GM12878 (cell line): Measurements from ENCODE around the gene ZNF608. TPM values are rescaled to one million over a fixed set of nuclear protein-coding genes. Genes with fewer than 3 reads are reported as not detected.
A peak's percentile ranks its signal among the peaks of the same experiment; 100 is the strongest.

Source experiments
- ATAC-seq: fragments of 200-7000 bp; cut with Tn5 transposase; 3 replicates; pipeline ENCODE4 v1.9.1; 2020; ENCODE audit warnings: mild to moderate bottlenecking, moderate library complexity
- BruUV-seq: library from RNA; stranded (reverse); fragments of 400-500 nt; replicated peaks from 2 replicates; lab custom pipeline; 2021; lab: Mats Ljungman, UMichigan
- CTCF ChIA-PET: fragments of 300-600 bp; sonication (Branson Sonifier 250); formaldehyde crosslinking; extraction: SDS; loops from one replicate; lab custom pipeline; 2021; ENCODE audit warnings: inconsistent platforms; lab: Yijun Ruan, JAX
- POLR2A ChIA-PET: fragments of 350-600 bp; formaldehyde crosslinking; extraction: SDS; loops from one replicate; lab custom pipeline; 2021; ENCODE audit warnings: inconsistent platforms; lab: Charles Lee
- RAD21 ChIA-PET: fragments of 300-600 bp; sonication (Branson Sonifier 250); formaldehyde crosslinking; loops from one replicate; lab custom pipeline; 2023; ENCODE audit warnings: antibody characterized with exemption; ENCODE audit not compliant: unreplicated experiment; lab: Charles Lee
- SMC1A ChIA-PET: fragments of 300-600 bp; sonication (Branson Sonifier 250); formaldehyde crosslinking; loops from one replicate; lab custom pipeline; 2023; ENCODE audit not compliant: unreplicated experiment, uncharacterized antibody; lab: Charles Lee
- DNase-seq: peaks from one replicate; pipeline ENCODE4 v3.0.0-alpha.2; 2011; ENCODE audit warnings: low read depth, low spot score
- FAIRE-seq: peaks from 3 replicates; lab custom pipeline; 2011; peaks lifted over from hg19 to GRCh38; lab: Jason Lieb, UNC
- H2AFZ ChIP-seq: 2 replicates; pipeline ENCODE4 v1.6.0; 2011; ENCODE audit warnings: low read depth, low read length, control low read depth; ENCODE audit not compliant: control insufficient read depth
- H3K27ac ChIP-seq: 2 replicates; pipeline ENCODE4 v1.5.1; 2011; ENCODE audit warnings: control low read depth; ENCODE audit not compliant: control insufficient read depth, insufficient read depth
- H3K27me3 ChIP-seq, 2 experiments: replicated peaks in 1 of 2; 2 replicates each; pipeline versions ENCODE4 v1.6.0 to v1.6.1; 2011; ENCODE audit warnings: low read length in 1 of 2; ENCODE audit not compliant: control insufficient read depth in 2 of 2, insufficient read depth in 2 of 2
- H3K36me3 ChIP-seq, 2 experiments: 2 replicates each; pipeline ENCODE4 v1.5.1; 2011; ENCODE audit warnings: low read length in 1 of 2; ENCODE audit not compliant: control insufficient read depth in 2 of 2, insufficient read depth in 2 of 2
- H3K4me1 ChIP-seq: 2 replicates; pipeline ENCODE4 v1.6.1; 2011; ENCODE audit warnings: mild to moderate bottlenecking, low read length, moderate library complexity, mixed read lengths; ENCODE audit not compliant: control insufficient read depth, insufficient read depth
- H3K4me2 ChIP-seq: 2 replicates; pipeline ENCODE4 v1.6.0; 2011; ENCODE audit warnings: control low read depth; ENCODE audit not compliant: control insufficient read depth, insufficient read depth
- H3K4me3 ChIP-seq: fragments of 200-600 bp; sonication (generic); 2 replicates; pipeline ENCODE4 v1.5.1; 2016
- H3K79me2 ChIP-seq: 2 replicates; pipeline ENCODE4 v1.6.0; 2011; ENCODE audit warnings: low read length; ENCODE audit not compliant: control insufficient read depth, insufficient read depth
- H3K9ac ChIP-seq: 2 replicates; pipeline ENCODE4 v1.8.0; 2011; ENCODE audit warnings: low read length, control low read depth, mixed read lengths; ENCODE audit not compliant: control insufficient read depth, insufficient read depth
- H3K9me3 ChIP-seq: replicated peaks from 3 replicates; pipeline ENCODE4 v1.5.1; 2011; ENCODE audit warnings: mild to moderate bottlenecking, low read length; ENCODE audit not compliant: control insufficient read depth, insufficient read depth
- H4K20me1 ChIP-seq: 2 replicates; pipeline ENCODE4 v1.6.0; 2011; ENCODE audit not compliant: control insufficient read depth, insufficient read depth
- KAT2A ChIP-seq: conservative IDR thresholded peaks from 2 replicates; pipeline ENCODE4 v1.6.1; 2011; ENCODE audit warnings: low read depth, low read length; ENCODE audit not compliant: control insufficient read depth
- NBN ChIP-seq: fragments of 450-650 bp; IDR thresholded peaks from 2 replicates; pipeline ENCODE4 v1.6.1; 2016
- PRDM15 ChIP-seq: fragments of 450-650 bp; formaldehyde crosslinking; IDR thresholded peaks from 2 replicates; pipeline ENCODE4 v1.4.0; 2020; ENCODE audit warnings: mild to moderate bottlenecking, moderate library complexity
- RCOR1 ChIP-seq: conservative IDR thresholded peaks from 2 replicates; pipeline ENCODE4 v1.6.1; 2012; ENCODE audit warnings: low read depth, low read length, improper control_type of control experiment
- SPI1 ChIP-seq: IDR thresholded peaks from 2 replicates; pipeline ENCODE4 v1.6.1; 2011; ENCODE audit warnings: low read depth, mild to moderate bottlenecking, low read length, moderate library complexity, borderline replicate concordance; ENCODE audit not compliant: insufficient read depth
- WGBS: methylation state at CpG from one replicate; pipeline ENCODE4 v1.1.6; 2016; ENCODE audit warnings: low lambda C conversion rate; ENCODE audit not compliant: insufficient replicate concordance, insufficient coverage; ENCODE audit errors: missing lambda C conversion rate; 5-methylcytosine and 5-hydroxymethylcytosine counted together
- in situ Hi-C: fragments of 300-500 bp; cut with MboI; formaldehyde crosslinking; loops from 9 replicates; pipeline ENCODE4 v1.14.3; 2018; ENCODE audit warnings: mixed read lengths
- intact Hi-C: fragments of 100-400 bp; cut with micrococcal nuclease; formaldehyde crosslinking; loops from one replicate; pipeline ENCODE4 v1.14.2; 2022; ENCODE audit not compliant: unreplicated experiment
- polyA plus RNA-seq, 11 experiments: library from polyadenylated mRNA; depleted of rRNA in 4 of 11; unstranded in 6 of 11; stranded (reverse) in 5 of 11; fragments of >200 nt; fragmentation: Nextera tagmentation in 4 of 11; fragmentation: Illumina TruSeq in 1 of 11; extraction: Ambion mirVana in 4 of 11; extraction: Trizol in 1 of 11; gene quantifications; 1 replicate in 1 of 11; 2 replicates in 10 of 11; pipeline versions ENCODE4 v1.2.1 to v1.2.3, GENCODE V29; 2011 to 2016; ENCODE audit warnings: inconsistent platforms in 2 of 11, missing spikeins in 2 of 11, low read depth in 1 of 11
- total RNA-seq, 4 experiments: library from RNA; depleted of rRNA in 3 of 4; stranded (reverse); fragments of >200 nt in 3 of 4; fragmentation: Illumina TruSeq in 1 of 4; extraction: Trizol in 1 of 4; gene quantifications; 2 replicates each; pipeline versions ENCODE4 v1.2.1 to v1.2.3, GENCODE V29; 2013 to 2021
- TF ChIP-seq, protein P1 (sequence below): IDR thresholded peaks from 2 replicates; pipeline ENCODE4 v1.6.1; 2012; ENCODE audit warnings: low read depth, low read length, improper control_type of control experiment

Gene ZNF608
- total and polyA plus RNA-seq, 10 of the 15 experiments (the other 5 are each of a cell fraction or from before 2014, with no cell fraction given), result 0.19 to 6.7 (median 0.64) TPM

DNA sequence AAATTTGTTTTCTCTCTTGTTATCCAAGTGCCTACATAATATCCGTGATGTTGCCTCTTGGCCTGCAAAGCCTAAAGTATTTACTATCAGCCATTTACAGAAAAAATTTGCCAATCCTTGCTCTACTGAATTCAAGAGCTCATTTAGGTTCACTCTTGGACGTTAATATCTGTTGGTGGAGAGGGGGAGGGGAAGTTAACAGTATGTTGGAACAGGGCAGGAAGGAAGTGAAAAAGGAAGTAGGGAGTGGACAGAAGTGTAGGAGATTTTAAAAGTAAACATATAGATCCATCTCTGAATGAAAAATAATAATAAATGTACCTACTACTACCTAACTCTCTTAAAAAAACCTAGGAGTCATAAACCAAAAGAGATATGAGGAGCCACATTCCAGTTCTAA is 32.8 kb downstream of the ZNF608 start:
- H3K4me2 ChIP-seq, result no peak overlapping the region
- SMC1A ChIA-PET, result interaction anchor here (0.8 to 1.7 kb wide), 2 partner anchors 11 to 15 kb away, joined by 3 to 6 read pairs; no protein-coding TSS in a partner anchor
- H3K27ac ChIP-seq, result no peak overlapping the region
- POLR2A ChIA-PET, result no interaction called here
- peaks cover 10% of the 10 kb centered on the region for H3K79me2 ChIP-seq
- peaks cover under 1% of the 10 kb centered on the region; the same call in 1 of the 2 replicates for H3K4me1 ChIP-seq
- ATAC-seq (no peak), DNase-seq (no peak), FAIRE-seq (no peak)
- H2AFZ ChIP-seq, result no peak overlapping the region
- no peaks in the 10 kb centered on the region for H3K36me3 ChIP-seq
- 63% methylated on average over 2 of the region's 2 CpGs for WGBS
- RAD21 ChIA-PET, result no interaction called here
- peak; percentile 7; the same call in 1 of the 2 replicates for TF ChIP-seq SPI1
- TF ChIP-seq RCOR1, result no peak
- no peaks in the 10 kb centered on the region for H4K20me1 ChIP-seq
- H3K9ac ChIP-seq, result no peak overlapping the region
- H3K4me3 ChIP-seq, result no peak overlapping the region
- no peaks in the 10 kb centered on the region; a peak in 1 of 4 replicates for H3K27me3 ChIP-seq
- intact Hi-C loops, result no loop called here
- BruUV-seq, result no TSS peak
- H3K9me3 ChIP-seq, result no peaks in the 10 kb centered on the region
- CTCF ChIA-PET, result interaction anchor here (0.6 kb wide), 1 partner anchor 99 kb away, joined by 3 read pairs; no protein-coding TSS in a partner anchor
- in situ Hi-C loops, result loop anchor here (25.0 kb wide), 1 partner anchor 1051 kb away; no protein-coding TSS in a partner anchor

GRCh38 chr5:124712731-124713305 is 33.6 kb downstream of the ZNF608 start:
- Histone ChIP-seq H3K27ac (no peak overlapping the region), H2AFZ (no peak overlapping the region), H3K4me3 (no peak overlapping the region), H3K4me1 (peaks cover 3% of the 10 kb centered on the region; the same call in 1 of the 2 replicates), H3K9me3 (no peaks in the 10 kb centered on the region), H3K9ac (no peak overlapping the region), H3K4me2 (no peak overlapping the region), H3K79me2 (peaks cover 13% of the 10 kb centered on the region), H4K20me1 (no peaks in the 10 kb centered on the region), H3K27me3 (no peaks in the 10 kb centered on the region; a peak in 1 of 4 replicates), H3K36me3 (no peaks in the 10 kb centered on the region)
- BruUV-seq, result no TSS peak
- POLR2A ChIA-PET, result no interaction called here
- FAIRE-seq (no peak), ATAC-seq (no peak), DNase-seq (no peak)
- WGBS, result 51% methylated on average over 2 of the region's 2 CpGs
- CTCF ChIA-PET, result interaction anchor here (0.6 kb wide), 1 partner anchor 100 kb away, joined by 3 read pairs; no protein-coding TSS in a partner anchor
- in situ Hi-C loops (loop anchor here (25.0 kb wide), 1 partner anchor 1051 kb away; no protein-coding TSS in a partner anchor), intact Hi-C loops (no loop called here)
- SMC1A ChIA-PET, result interaction anchor here (0.8 kb wide), 1 partner anchor 16 kb away, joined by 3 read pairs; no protein-coding TSS in a partner anchor
- TF ChIP-seq, protein P1, sequence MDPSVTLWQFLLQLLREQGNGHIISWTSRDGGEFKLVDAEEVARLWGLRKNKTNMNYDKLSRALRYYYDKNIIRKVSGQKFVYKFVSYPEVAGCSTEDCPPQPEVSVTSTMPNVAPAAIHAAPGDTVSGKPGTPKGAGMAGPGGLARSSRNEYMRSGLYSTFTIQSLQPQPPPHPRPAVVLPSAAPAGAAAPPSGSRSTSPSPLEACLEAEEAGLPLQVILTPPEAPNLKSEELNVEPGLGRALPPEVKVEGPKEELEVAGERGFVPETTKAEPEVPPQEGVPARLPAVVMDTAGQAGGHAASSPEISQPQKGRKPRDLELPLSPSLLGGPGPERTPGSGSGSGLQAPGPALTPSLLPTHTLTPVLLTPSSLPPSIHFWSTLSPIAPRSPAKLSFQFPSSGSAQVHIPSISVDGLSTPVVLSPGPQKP, result no peak
- no peak for TF ChIP-seq KAT2A
- no peak for TF ChIP-seq PRDM15 (CRISPR knock-in tag)
- TF ChIP-seq NBN, result no peak
- RAD21 ChIA-PET, result no interaction called here
